Activated gamma-delta T cell treated with Interleukin-2 at 50 U/mL for 16 hours (primary cell): ENCODE measurements around the gene IAPP.
"Not testable (repeated sequence)": the region's sequence is repeated elsewhere in the genome, so short reads cannot be mapped to it uniquely, and the experiment has no call there.

Source experiments
- DNase-seq: peaks from one replicate; pipeline ENCODE4 v3.0.0-alpha.2; 2020

IAPP gene

GRCh38 chr12:21381320-21381719 lies 8.6 kb downstream of the IAPP start:
- not testable (repeated sequence) for DNase-seq

- DNase-seq, result no peak
Observed at GRCh38 chr12:21384261-21384660, 11.6 kb downstream of the IAPP start.

- no peak for DNase-seq
Observed at GRCh38 chr12:21387174-21387573, 14.5 kb downstream of the IAPP start.

- no peak for DNase-seq
Observed at GRCh38 chr12:21392384-21392783, 19.7 kb downstream of the IAPP start.

- not testable (repeated sequence) for DNase-seq
Observed at GRCh38 chr12:21394828-21395626, 22.3 kb downstream of the IAPP start.

GRCh38 chr12:21413369-21414277 lies 40.9 kb downstream of the IAPP start:
- no peak for DNase-seq

- DNase-seq, result no peak
Observed at GRCh38 chr12:21416511-21417121, 43.9 kb downstream of the IAPP start.

GRCh38 chr12:21418398-21418797 lies 45.7 kb downstream of the IAPP start:
- DNase-seq, result not testable (repeated sequence)

- DNase-seq, result not testable (repeated sequence)
Observed at GRCh38 chr12:21419009-21419699, 46.5 kb downstream of the IAPP start.

- DNase-seq, result no peak
Observed at GRCh38 chr12:21428241-21428640, 55.5 kb downstream of the IAPP start.
